B cell (primary cell): ENCODE measurements around the gene ZNF214. TPM values are rescaled to one million over a fixed set of nuclear protein-coding genes. Genes with fewer than 3 reads are reported as not detected.
"Not testable (repeated sequence)": the region's sequence is repeated elsewhere in the genome, so short reads cannot be mapped to it uniquely, and the experiment has no call there.

Experiments
- ATAC-seq: fragments of 200-7000 bp; cut with Tn5 transposase; one replicate; pipeline ENCODE4 v1.10.0; 2021; ENCODE audit warnings: low read depth, mild to moderate bottlenecking, moderate number of reproducible peaks, moderate library complexity
- CTCF ChIA-PET: fragments of 350-600 bp; sonication (Branson Sonifier 250); formaldehyde crosslinking; loops from one replicate; lab custom pipeline; 2021; ENCODE audit warnings: antibody characterized with exemption, inconsistent platforms; lab: Charles Lee
- POLR2A ChIA-PET: fragments of 350-600 bp; sonication (Branson Sonifier 250); formaldehyde crosslinking; loops from one replicate; lab custom pipeline; 2021; ENCODE audit warnings: antibody characterized with exemption; lab: Charles Lee
- DNase-seq: peaks from one replicate; pipeline ENCODE4 v3.0.0; 2013
- H2AFZ ChIP-seq: 2 replicates; pipeline ENCODE4 v1.6.1; 2012; ENCODE audit warnings: mild to moderate bottlenecking, low read depth, low read length; ENCODE audit not compliant: insufficient read depth, poor library complexity, severe bottlenecking
- H3K27ac ChIP-seq, 2 donors: 1 replicate in 1 of 2; 2 replicates in 1 of 2; pipeline ENCODE4 v1.5.1; 2012 to 2013; ENCODE audit warnings: low read length in 2 of 2, mild to moderate bottlenecking in 2 of 2, moderate library complexity in 1 of 2
- H3K27me3 ChIP-seq, 4 experiments: fragments of 200-600 bp in 1 of 4; sonication (generic) in 1 of 4; replicated peaks in 1 of 4; 1 replicate in 2 of 4; 2 replicates in 2 of 4; pipeline versions ENCODE4 v1.6.1 to v1.7.0; 2013 to 2016; ENCODE audit warnings: low read length in 3 of 4, mild to moderate bottlenecking in 2 of 4, mixed read lengths in 1 of 4, moderate library complexity in 1 of 4; ENCODE audit not compliant: insufficient read depth in 4 of 4, control insufficient read depth in 3 of 4; ENCODE audit errors: control extremely low read depth in 1 of 4
- H3K36me3 ChIP-seq, 2 experiments: replicated peaks in 1 of 2; 1 replicate in 1 of 2; 2 replicates in 1 of 2; pipeline versions ENCODE4 v1.6.1 to v1.7.1; 2013; ENCODE audit warnings: low read length in 1 of 2; ENCODE audit not compliant: insufficient read depth in 2 of 2, control insufficient read depth in 1 of 2; ENCODE audit errors: control extremely low read depth in 1 of 2, extremely low read depth in 1 of 2
- H3K4me1 ChIP-seq, 2 donors: fragments of 200-600 bp in 1 of 2; sonication (generic) in 1 of 2; 1 replicate in 1 of 2; 2 replicates in 1 of 2; pipeline versions ENCODE4 v1.5.1 to v1.6.1; 2013 to 2017; ENCODE audit warnings: low read length in 2 of 2; ENCODE audit not compliant: control insufficient read depth in 2 of 2, insufficient read depth in 2 of 2
- H3K4me2 ChIP-seq: replicated peaks from 2 replicates; pipeline ENCODE3; 2012; ENCODE audit warnings: mild to moderate bottlenecking, low read depth, low read length; ENCODE audit not compliant: poor library complexity, severe bottlenecking
- H3K4me3 ChIP-seq, 5 experiments: fragments of 200-600 bp in 1 of 5; sonication (generic) in 1 of 5; 1 replicate in 3 of 5; 2 replicates in 2 of 5; pipeline versions ENCODE4 v1.5.1 to v1.7.0; 2011 to 2016; ENCODE audit warnings: low read length in 4 of 5, mild to moderate bottlenecking in 4 of 5, low read depth in 2 of 5, control low read depth in 1 of 5, moderate library complexity in 1 of 5; ENCODE audit not compliant: insufficient read depth in 1 of 5; ENCODE audit errors: control extremely low read depth in 1 of 5, extremely low read depth in 1 of 5
- H3K79me2 ChIP-seq: fragments of 200-600 bp; sonication (generic); one replicate; pipeline ENCODE4 v1.6.0; 2016; ENCODE audit warnings: low read length; ENCODE audit not compliant: control insufficient read depth, insufficient read depth
- H3K9ac ChIP-seq: fragments of 200-600 bp; sonication (generic); 2 replicates; pipeline ENCODE4 v1.6.1; 2017; ENCODE audit warnings: mild to moderate bottlenecking, low read length, moderate library complexity
- H3K9me3 ChIP-seq, 3 donors: one replicate each; pipeline versions ENCODE4 v1.6.1 to v1.7.1; 2013; ENCODE audit warnings: low read length in 2 of 3; ENCODE audit not compliant: control insufficient read depth in 2 of 3, insufficient read depth in 1 of 3; ENCODE audit errors: control extremely low read depth in 1 of 3
- H4K20me1 ChIP-seq: 2 replicates; pipeline ENCODE4 v1.6.0; 2012; ENCODE audit warnings: mild to moderate bottlenecking, low read length; ENCODE audit not compliant: insufficient read depth, control insufficient read depth, poor library complexity, severe bottlenecking
- H3K27ac Mint-ChIP-seq: one replicate; pipeline ENCODE4 v1.8.0; 2021; ENCODE audit warnings: mixed read lengths
- H3K27me3 Mint-ChIP-seq: one replicate; pipeline ENCODE4 v1.8.0; 2021; ENCODE audit warnings: mixed read lengths
- H3K4me1 Mint-ChIP-seq: one replicate; pipeline ENCODE4 v1.8.0; 2021; ENCODE audit warnings: mixed read lengths
- H3K4me3 Mint-ChIP-seq: one replicate; pipeline ENCODE4 v1.8.0; 2021; ENCODE audit warnings: mixed read lengths
- H3K9me3 Mint-ChIP-seq: one replicate; pipeline ENCODE4 v1.8.0; 2022; ENCODE audit warnings: mixed read lengths; ENCODE audit not compliant: insufficient read depth
- CTCF ChIP-seq: fragments of 200-600 bp; IDR thresholded peaks from one replicate; pipeline ENCODE4 v1.8.0; 2022; ENCODE audit warnings: antibody characterized with exemption, mild to moderate bottlenecking
- WGBS: methylation state at CpG from one replicate; pipeline ENCODE4 v1.1.5; 2013; ENCODE audit warnings: missing lambda C conversion rate; ENCODE audit not compliant: insufficient coverage; 5-methylcytosine and 5-hydroxymethylcytosine counted together
- intact Hi-C: fragments of 100-400 bp; cut with micrococcal nuclease; formaldehyde crosslinking; loops from one replicate; pipeline ENCODE4 v1.10.0; 2022
- polyA plus RNA-seq: library from polyadenylated mRNA; depleted of rRNA; stranded (reverse); fragments of >200 nt; gene quantifications from 2 replicates; pipeline ENCODE4 v1.2.3, GENCODE V29; 2012
- total RNA-seq, 2 donors: library from RNA; stranded (reverse); fragments of 120-200 nt in 1 of 2; gene quantifications; 1 replicate in 1 of 2; 2 replicates in 1 of 2; pipeline versions ENCODE4 v1.2.3 to v1.2.4, GENCODE V29; 2013 to 2022

Gene ZNF214
- total and polyA plus RNA-seq, 2 donors (not counting 1 experiment from before 2014, with no cell fraction given), result not detected

- intact Hi-C loops, result no loop called here
- Histone ChIP-seq H3K9ac (no peak overlapping the region), H3K9me3 (peaks cover 0 to 1% (median 0%) of the 10 kb centered on the region in 3 donors), H3K79me2 (no peaks in the 10 kb centered on the region), H3K27me3 (no peaks in the 10 kb centered on the region), H3K4me2 (no peak overlapping the region), H2AFZ (no peak overlapping the region), H3K27ac (no peak overlapping the region), H3K4me3 (no peak overlapping the region), H4K20me1 (no peaks in the 10 kb centered on the region), H3K4me1 (no peaks in the 10 kb centered on the region), H3K36me3 (no peaks in the 10 kb centered on the region)
- no peaks in the 10 kb centered on the region for H3K4me1 Mint-ChIP-seq
- no peak for ATAC-seq
- ChIA-PET POLR2A (no interaction called here), CTCF (no interaction called here)
- no peak for TF ChIP-seq CTCF
- no peaks in the 10 kb centered on the region for H3K9me3 Mint-ChIP-seq
- H3K27ac Mint-ChIP-seq, result no peak overlapping the region
- no peaks in the 10 kb centered on the region for H3K27me3 Mint-ChIP-seq
- DNase-seq, result no peak
- no CpG with 5 or more reads among the region's 2 CpGs for WGBS
- no peak overlapping the region for H3K4me3 Mint-ChIP-seq
These were observed 40.8 kb downstream of the ZNF214 start for GRCh38 chr11:6979365-6979764.

GRCh38 chr11:6969854-6970253 lies 50.3 kb downstream of the ZNF214 start:
- H3K4me1 ChIP-seq, ATAC-seq, CTCF ChIA-PET, H4K20me1 ChIP-seq, H3K27ac ChIP-seq, H3K36me3 ChIP-seq, H3K4me3 Mint-ChIP-seq, H2AFZ ChIP-seq, DNase-seq, intact Hi-C loops, H3K79me2 ChIP-seq, H3K27ac Mint-ChIP-seq, H3K9me3 ChIP-seq, POLR2A ChIA-PET, H3K4me2 ChIP-seq, H3K27me3 Mint-ChIP-seq, H3K9me3 Mint-ChIP-seq, H3K4me1 Mint-ChIP-seq, H3K27me3 ChIP-seq, H3K9ac ChIP-seq, H3K4me3 ChIP-seq: not testable (repeated sequence)
- 100% methylated on average over 1 of the region's 4 CpGs for WGBS
